Kidney (tissue), 14 donors: Measurements from ENCODE around the gene SKOR1. TPM values are rescaled to one million over a fixed set of nuclear protein-coding genes. Genes with fewer than 3 reads are reported as not detected.

Experiments used
- DNase-seq, 5 donors: peaks; one replicate each; pipeline ENCODE4 v3.0.0-alpha.2; 2013 to 2020
- FAIRE-seq: peaks from 2 replicates; lab custom pipeline; 2012; peaks lifted over from hg19 to GRCh38; lab: Jason Lieb, UNC
- H3K27ac ChIP-seq, 2 donors: one replicate each; pipeline ENCODE4 v1.7.0; 2013; ENCODE audit warnings: low read depth in 2 of 2, low read length in 2 of 2, inconsistent platforms in 1 of 2
- H3K27me3 ChIP-seq: one replicate; pipeline ENCODE4 v1.7.1; 2013; ENCODE audit warnings: low read length, inconsistent platforms; ENCODE audit not compliant: control insufficient read depth, insufficient read depth
- H3K36me3 ChIP-seq, 3 donors: one replicate each; pipeline versions ENCODE4 v1.7.0 to v1.7.1; 2013; ENCODE audit warnings: low read length in 3 of 3, control low read depth in 1 of 3, inconsistent platforms in 1 of 3; ENCODE audit not compliant: insufficient read depth in 3 of 3, control insufficient read depth in 2 of 3
- H3K4me1 ChIP-seq, 3 donors: one replicate each; pipeline versions ENCODE4 v1.7.0 to v1.7.1; 2013; ENCODE audit warnings: low read length in 3 of 3, inconsistent platforms in 1 of 3, low read depth in 1 of 3; ENCODE audit not compliant: control insufficient read depth in 2 of 3, insufficient read depth in 2 of 3
- H3K4me3 ChIP-seq, 3 donors: one replicate each; pipeline versions ENCODE4 v1.7.0 to v1.8.1; 2013; ENCODE audit warnings: low read length in 3 of 3, control low read depth in 1 of 3, inconsistent platforms in 1 of 3
- H3K9ac ChIP-seq, 3 donors: one replicate each; pipeline versions ENCODE4 v1.7.0 to v1.7.1; 2013; ENCODE audit warnings: low read length in 3 of 3, control low read depth in 1 of 3, inconsistent platforms in 1 of 3
- H3K9me3 ChIP-seq, 3 donors: one replicate each; pipeline versions ENCODE4 v1.7.0 to v1.7.1; 2013; ENCODE audit warnings: low read length in 3 of 3, control low read depth in 1 of 3, inconsistent platforms in 1 of 3; ENCODE audit not compliant: control insufficient read depth in 2 of 3, insufficient read depth in 1 of 3
- CTCF ChIP-seq: IDR thresholded peaks from 3 replicates; pipeline ENCODE4 v1.5.1; 2012; ENCODE audit warnings: mild to moderate bottlenecking, moderate library complexity, borderline replicate concordance; ENCODE audit not compliant: insufficient read depth; ENCODE audit errors: extremely low read depth
- intact Hi-C: fragments of 100-400 bp; cut with DNase I; formaldehyde crosslinking; loops from one replicate; pipeline ENCODE4 v1.11.1; 2022
- polyA plus RNA-seq: library from polyadenylated mRNA; stranded (reverse); fragments of 350-450 nt; fragmentation: Illumina TruSeq; extraction: RNeasy Lipid Tissue Mini Kit (QIAGEN cat#74804); gene quantifications from one replicate; pipeline ENCODE4 v1.2.3, GENCODE V29; 2014; ENCODE audit warnings: low read depth, low replicate concordance; ENCODE audit not compliant: insufficient read depth
- total RNA-seq: library from RNA; stranded (reverse); fragmentation: NEBNext Ultra II Directional; extraction: Animal tissue kit (Norgen Biotek cat#: 25700); gene quantifications from one replicate; pipeline ENCODE4 v1.2.1, GENCODE V29; 2021
- donor health status: control.
- donor health status: control.
- donor health status: control.
- donor health status: control.
- donor health status: control.
- donor health status: DM: yes; HTN: yes; CAD: no.
- donor health status: Normal renal cell carcinoma (clear cell type).

Gene SKOR1
- total and polyA plus RNA-seq, 2 donors from 2014 or later: 0.22 to 0.57 TPM

- peak overlapping the region in 1 of 2 donors; percentile 47 for H3K27ac ChIP-seq
- no peak overlapping the region for H3K9ac ChIP-seq
- H3K36me3 ChIP-seq: no peaks in the 10 kb centered on the region
- DNase-seq: peak in 4 of 5 donors; percentile 61 to 82 (median 74)
- intact Hi-C loops: no loop called here
- peaks cover 3 to 27% (median 14%) of the 10 kb centered on the region in 3 donors for H3K4me1 ChIP-seq
- no peak for FAIRE-seq
- H3K27me3 ChIP-seq: no peaks in the 10 kb centered on the region
- no peak overlapping the region for H3K4me3 ChIP-seq
- H3K9me3 ChIP-seq: no peaks in the 10 kb centered on the region
- no peak for TF ChIP-seq CTCF
These were observed 17.8 kb downstream of the SKOR1 start for GRCh38 chr15:67843092-67843501.

GRCh38 chr15:67843571-67844387 lies 18.5 kb downstream of the SKOR1 start:
- Histone ChIP-seq H3K4me3 (no peak overlapping the region), H3K4me1 (peaks cover 3 to 27% (median 11%) of the 10 kb centered on the region in 3 donors), H3K9ac (no peak overlapping the region), H3K27me3 (no peaks in the 10 kb centered on the region), H3K36me3 (no peaks in the 10 kb centered on the region), H3K27ac (peak overlapping the region; percentile 34 to 47), H3K9me3 (no peaks in the 10 kb centered on the region)
- peak in 4 of 5 donors; percentile 91 to 96 (median 92) for DNase-seq
- TF ChIP-seq CTCF: no peak
- no peak for FAIRE-seq
- intact Hi-C loops: no loop called here

- no peak overlapping the region for H3K4me3 ChIP-seq
- FAIRE-seq (no peak), DNase-seq (peak in 1 of 5 donors; percentile 17)
- intact Hi-C loops: no loop called here
- no peak for TF ChIP-seq CTCF
- H3K4me1 ChIP-seq: peaks cover 3 to 23% (median 7%) of the 10 kb centered on the region in 3 donors
- no peaks in the 10 kb centered on the region for H3K36me3 ChIP-seq
- H3K9ac ChIP-seq: no peak overlapping the region
- no peaks in the 10 kb centered on the region for H3K9me3 ChIP-seq
- no peak overlapping the region for H3K27ac ChIP-seq
- H3K27me3 ChIP-seq: no peaks in the 10 kb centered on the region
These were observed 20.7 kb downstream of the SKOR1 start for GRCh38 chr15:67845974-67846373.
